Measurements from ENCODE around the gene PTCH1. TPM values are rescaled to one million over a fixed set of nuclear protein-coding genes. Genes with fewer than 3 reads are reported as not detected.

Gene PTCH1
- polyA plus RNA-seq, 1 of the 3 experiments (the other 2 are of a cell fraction), result 3.3 TPM

- no peaks in the 10 kb centered on the region; a peak in 1 of 4 replicates for H3K4me1 ChIP-seq (ENCODE audit: control insufficient read depth in 1 of 2, insufficient read depth in 2 of 2, low read depth in 1 of 2, low read length in 1 of 2)
- H3K27me3 ChIP-seq (ENCODE audit: insufficient read depth), result no peaks in the 10 kb centered on the region
- DNase-seq, result no peak
- no peaks in the 10 kb centered on the region for H3K9me2 ChIP-seq
- no peaks in the 10 kb centered on the region for H3K79me2 ChIP-seq (ENCODE audit: insufficient read depth)
- WGBS (ENCODE audit: low lambda C conversion rate), result 47% methylated on average over 8 of the region's 8 CpGs
- POLR2A ChIA-PET, result no interaction called here
- no peak overlapping the region for H2AFZ ChIP-seq (ENCODE audit: low read depth)
- no peaks in the 10 kb centered on the region for H3K9me3 ChIP-seq
- no peaks in the 10 kb centered on the region for H3K36me3 ChIP-seq (replicated peaks in 1 of 2; ENCODE audit: control insufficient read depth in 1 of 2, insufficient read depth in 2 of 2, low read length in 1 of 2)
- TF ChIP-seq EZH2phosphoT487 (IDR thresholded peaks at IDR 0.05; ENCODE audit: borderline replicate concordance, low read depth) (no peak), RFX5 (IDR thresholded peaks at IDR 0.05; ENCODE audit: low read length) (no peak)
- H3K9ac ChIP-seq, result no peak overlapping the region
- no peaks in the 10 kb centered on the region for H3F3A ChIP-seq (replicated peaks; ENCODE audit: insufficient read depth)
- H4K20me1 ChIP-seq (ENCODE audit: insufficient read depth), result no peaks in the 10 kb centered on the region
- CTCF ChIA-PET, result no interaction called here
- H3K27ac ChIP-seq (ENCODE audit: low read depth in 2 of 2, low read length in 1 of 2), result no peak overlapping the region
- no peak overlapping the region for H3K4me3 ChIP-seq (ENCODE audit: low read depth in 2 of 2, low read length in 1 of 2)
- H3K4me2 ChIP-seq, result no peak overlapping the region
Observed at GRCh38 chr9:95433096-95433819, 83.5 kb downstream of the PTCH1 start.

GRCh38 chr9:95431286-95431685 is 85.5 kb downstream of the PTCH1 start:
- Histone ChIP-seq H3K4me3 (ENCODE audit: low read depth in 2 of 2, low read length in 1 of 2) (no peak overlapping the region), H3K4me2 (no peak overlapping the region), H3F3A (replicated peaks; ENCODE audit: insufficient read depth) (no peaks in the 10 kb centered on the region), H3K79me2 (ENCODE audit: insufficient read depth) (no peaks in the 10 kb centered on the region), H3K9me3 (no peaks in the 10 kb centered on the region), H3K9ac (no peak overlapping the region), H3K27me3 (ENCODE audit: insufficient read depth) (no peaks in the 10 kb centered on the region), H2AFZ (ENCODE audit: low read depth) (no peak overlapping the region), H3K9me2 (no peaks in the 10 kb centered on the region), H3K36me3 (replicated peaks in 1 of 2; ENCODE audit: control insufficient read depth in 1 of 2, insufficient read depth in 2 of 2, low read length in 1 of 2) (no peaks in the 10 kb centered on the region), H4K20me1 (ENCODE audit: insufficient read depth) (no peaks in the 10 kb centered on the region), H3K27ac (ENCODE audit: low read depth in 2 of 2, low read length in 1 of 2) (no peak overlapping the region), H3K4me1 (ENCODE audit: control insufficient read depth in 1 of 2, insufficient read depth in 2 of 2, low read depth in 1 of 2, low read length in 1 of 2) (no peaks in the 10 kb centered on the region; a peak in 1 of 4 replicates)
- TF ChIP-seq ELF1 (IDR thresholded peaks at IDR 0.05), result no peak
- TF ChIP-seq JUND (IDR thresholded peaks at IDR 0.05), result no peak
- TF ChIP-seq NFIC (IDR thresholded peaks at IDR 0.05; ENCODE audit: borderline replicate concordance), result no peak
- TF ChIP-seq RXRA (IDR thresholded peaks at IDR 0.05; ENCODE audit: borderline replicate concordance, low read depth), result no peak
- no peak for TF ChIP-seq CTCF (IDR thresholded peaks at IDR 0.05)
- no peak for TF ChIP-seq EP300 (IDR thresholded peaks at IDR 0.05; ENCODE audit: borderline replicate concordance in 1 of 2, low read depth in 1 of 2, low read length in 1 of 2)
- DNase-seq, result no peak
- ChIA-PET CTCF (no interaction called here), POLR2A (no interaction called here)
- 64% methylated on average over 1 of the region's 1 CpG for WGBS (ENCODE audit: low lambda C conversion rate)

GRCh38 chr9:95429948-95430620 is 86.7 kb downstream of the PTCH1 start:
- Histone ChIP-seq H3K36me3 (replicated peaks in 1 of 2; ENCODE audit: control insufficient read depth in 1 of 2, insufficient read depth in 2 of 2, low read length in 1 of 2) (no peaks in the 10 kb centered on the region), H3K9me3 (no peaks in the 10 kb centered on the region), H3K9me2 (no peaks in the 10 kb centered on the region), H3F3A (replicated peaks; ENCODE audit: insufficient read depth) (no peaks in the 10 kb centered on the region), H3K9ac (no peak overlapping the region), H3K79me2 (ENCODE audit: insufficient read depth) (no peaks in the 10 kb centered on the region), H3K4me2 (no peak overlapping the region), H3K4me3 (ENCODE audit: low read depth in 2 of 2, low read length in 1 of 2) (no peak overlapping the region), H4K20me1 (ENCODE audit: insufficient read depth) (no peaks in the 10 kb centered on the region), H3K27ac (ENCODE audit: low read depth in 2 of 2, low read length in 1 of 2) (no peak overlapping the region), H3K27me3 (ENCODE audit: insufficient read depth) (no peaks in the 10 kb centered on the region), H3K4me1 (ENCODE audit: control insufficient read depth in 1 of 2, insufficient read depth in 2 of 2, low read depth in 1 of 2, low read length in 1 of 2) (no peaks in the 10 kb centered on the region; a peak in 1 of 4 replicates), H2AFZ (ENCODE audit: low read depth) (no peak overlapping the region)
- ChIA-PET CTCF (no interaction called here), POLR2A (no interaction called here)
- no peak for DNase-seq
- 35% methylated on average over 7 of the region's 7 CpGs for WGBS (ENCODE audit: low lambda C conversion rate)
- TF ChIP-seq MXI1 (IDR thresholded peaks at IDR 0.05; ENCODE audit: low read depth, low read length) (no peak), RAD21 (IDR thresholded peaks at IDR 0.05; ENCODE audit: low read length) (no peak), TEAD4 (IDR thresholded peaks at IDR 0.05; ENCODE audit: borderline replicate concordance, insufficient read depth) (no peak), SIN3A (IDR thresholded peaks at IDR 0.05; ENCODE audit: borderline replicate concordance, low read depth, low read length) (no peak), SMC3 (IDR thresholded peaks at IDR 0.05; ENCODE audit: low read depth, low read length) (no peak), EZH2phosphoT487 (IDR thresholded peaks at IDR 0.05; ENCODE audit: borderline replicate concordance, low read depth) (no peak), FOXM1 (IDR thresholded peaks at IDR 0.05; ENCODE audit: low read depth) (no peak), USF2 (IDR thresholded peaks at IDR 0.05; ENCODE audit: borderline replicate concordance, low read depth, low read length) (no peak), FOSL2 (IDR thresholded peaks at IDR 0.05; ENCODE audit: borderline replicate concordance, low read depth) (no peak), ZBTB33 (IDR thresholded peaks at IDR 0.05; ENCODE audit: borderline replicate concordance, low read depth) (no peak), RFX5 (IDR thresholded peaks at IDR 0.05; ENCODE audit: low read length) (no peak)
